NCI-H82 treated with DMSO at 0.1 percent for 48 hours (cell line): ENCODE data around the gene GNAI3.
"Not testable (repeated sequence)": the region's sequence is repeated elsewhere in the genome, so short reads cannot be mapped to it uniquely, and the experiment has no call there.

Source experiments
- DNase-seq: peaks from one replicate; lab custom pipeline; 2025; ENCODE audit not compliant: unreplicated experiment; lab: John Stamatoyannopoulos, UW

Gene GNAI3

GRCh38 chr1:109657395-109657794 lies 109.0 kb downstream of the GNAI3 start:
- DNase-seq, result no peak

- no peak for DNase-seq
Measured at GRCh38 chr1:109657970-109658369, 109.6 kb downstream of the GNAI3 start.

GRCh38 chr1:109658533-109659042 lies 110.2 kb downstream of the GNAI3 start:
- no peak for DNase-seq

DNA sequence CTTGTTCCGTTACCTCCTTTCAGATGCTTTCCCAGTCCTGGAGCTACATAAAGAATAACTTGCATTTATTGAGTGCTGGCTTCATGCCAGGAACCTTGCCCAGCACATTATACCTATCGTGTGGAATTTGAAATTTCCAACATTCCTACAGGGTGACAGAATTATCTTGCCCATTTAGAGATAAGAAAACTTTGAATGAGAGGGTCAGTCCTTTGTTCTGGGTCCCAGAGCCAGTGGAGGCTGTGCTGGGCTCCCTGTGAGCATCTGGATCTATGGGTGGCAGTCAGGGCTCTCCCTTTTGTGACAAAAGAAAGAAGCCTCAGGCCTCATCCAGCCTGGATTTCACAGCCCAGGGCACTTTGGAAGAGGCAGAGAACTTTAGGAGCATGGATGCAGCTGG lies 110.7 kb downstream of the GNAI3 start:
- DNase-seq, result no peak

DNA sequence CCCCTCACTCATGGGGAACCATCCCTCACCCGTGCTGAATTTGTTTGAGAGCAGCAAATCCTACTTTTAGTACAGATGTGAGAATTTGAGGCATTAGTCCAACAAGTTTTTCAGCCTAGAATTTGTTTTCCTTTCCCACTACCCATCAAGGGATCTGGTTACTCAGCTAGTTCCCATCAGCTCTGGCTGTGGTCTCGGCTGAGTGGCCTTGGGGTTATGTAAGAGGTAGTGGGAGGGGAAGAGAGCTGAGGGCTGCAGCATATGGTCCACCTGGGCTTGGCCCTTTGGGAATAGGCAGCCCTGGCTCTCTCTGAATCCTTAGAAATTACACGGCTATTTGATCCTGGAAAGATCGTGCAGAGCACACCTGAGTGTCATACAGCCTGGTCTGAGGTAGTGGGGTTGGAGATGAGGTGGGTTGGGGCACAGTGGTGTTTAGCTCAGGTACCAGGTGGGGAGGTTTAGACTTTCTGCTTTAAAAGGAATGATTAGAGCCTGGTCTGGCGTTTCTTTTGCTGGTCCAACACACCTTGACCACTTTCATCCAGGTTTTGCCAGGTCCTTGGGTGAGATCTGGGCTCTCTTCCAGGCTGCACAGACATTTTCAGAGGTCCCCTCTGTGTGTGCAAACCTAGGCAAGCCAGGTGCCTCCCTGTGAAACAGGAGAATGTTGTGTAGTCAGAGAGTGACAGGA lies 111.7 kb downstream of the GNAI3 start:
- DNase-seq, result peak; percentile 48

- DNase-seq, result not testable (repeated sequence)
Measured at GRCh38 chr1:109660691-109661026, 112.2 kb downstream of the GNAI3 start.

GRCh38 chr1:109661391-109661790 lies 113.0 kb downstream of the GNAI3 start:
- no peak for DNase-seq

DNA sequence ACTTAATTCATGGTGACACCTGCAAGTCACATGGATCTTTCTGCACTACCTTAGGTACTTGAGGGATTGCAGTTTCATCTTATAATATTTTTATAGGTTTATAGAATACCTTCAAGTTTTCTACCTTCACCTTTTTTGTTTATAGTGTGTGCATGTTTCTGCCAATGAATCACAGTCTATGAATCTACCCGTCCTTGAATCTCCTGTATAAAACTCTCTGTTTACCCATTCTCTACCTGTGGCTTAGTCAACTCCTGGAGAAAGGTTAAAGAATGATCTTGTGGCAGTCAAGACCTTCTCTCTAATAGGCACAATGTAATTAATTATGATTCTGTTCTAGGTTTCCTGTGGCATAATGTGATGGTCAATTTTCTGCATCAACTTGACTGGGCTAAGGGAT lies 116.3 kb downstream of the GNAI3 start:
- no peak for DNase-seq

DNA sequence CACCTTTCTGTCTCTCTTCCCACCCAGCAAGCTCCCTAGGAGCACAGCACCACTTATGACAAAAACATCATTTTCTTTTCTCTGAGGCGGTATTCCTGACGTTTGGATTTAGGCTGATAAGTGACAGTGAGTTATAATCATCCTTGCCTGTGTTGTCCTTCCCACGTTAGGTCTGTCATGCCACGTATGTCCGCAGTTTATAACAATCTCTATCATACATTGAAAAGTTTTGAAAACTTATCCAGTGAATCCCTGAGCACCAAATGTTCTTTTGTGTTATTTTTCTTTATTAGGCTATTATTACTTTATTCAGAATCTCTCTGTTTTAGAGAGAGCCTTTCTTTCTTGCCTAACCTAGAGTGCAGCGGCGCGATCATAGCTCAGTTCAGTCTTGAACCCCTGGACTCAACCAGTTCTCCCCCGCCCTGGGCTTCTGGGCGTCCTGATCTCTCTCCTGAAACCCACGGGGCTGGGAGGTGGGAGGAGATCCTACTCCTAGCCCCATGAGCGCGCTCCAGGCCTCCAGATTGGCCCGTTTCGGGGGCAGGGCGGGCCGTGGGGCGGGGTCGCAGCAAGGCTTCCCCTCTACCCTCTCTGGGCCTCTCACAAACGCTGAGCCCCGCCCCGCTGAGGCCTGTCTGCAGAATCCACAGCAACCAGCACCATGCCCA lies 119.2 kb downstream of the GNAI3 start, which contains the start of gene GSTM2:
Gene GSTM2 (plus strand): TSS at position 606 of the 671 bp plus-strand sequence. CDS start 59 bp downstream, at position 665.
- DNase-seq, result peak; percentile 79
